GM12878 (cell line): ENCODE measurements around the gene TPO. TPM values are rescaled to one million over a fixed set of nuclear protein-coding genes. Genes with fewer than 3 reads are reported as not detected.

ENCODE experiments used
- ATAC-seq: fragments of 200-7000 bp; cut with Tn5 transposase; 3 replicates; pipeline ENCODE4 v1.9.1; 2020; ENCODE audit warnings: mild to moderate bottlenecking, moderate library complexity
- BruUV-seq: library from RNA; stranded (reverse); fragments of 400-500 nt; replicated peaks from 2 replicates; lab custom pipeline; 2021; lab: Mats Ljungman, UMichigan
- CTCF ChIA-PET: fragments of 300-600 bp; sonication (Branson Sonifier 250); formaldehyde crosslinking; extraction: SDS; loops from one replicate; lab custom pipeline; 2021; ENCODE audit warnings: inconsistent platforms; lab: Yijun Ruan, JAX
- POLR2A ChIA-PET: fragments of 350-600 bp; formaldehyde crosslinking; extraction: SDS; loops from one replicate; lab custom pipeline; 2021; ENCODE audit warnings: inconsistent platforms; lab: Charles Lee
- RAD21 ChIA-PET: fragments of 300-600 bp; sonication (Branson Sonifier 250); formaldehyde crosslinking; loops from one replicate; lab custom pipeline; 2023; ENCODE audit warnings: antibody characterized with exemption; ENCODE audit not compliant: unreplicated experiment; lab: Charles Lee
- SMC1A ChIA-PET: fragments of 300-600 bp; sonication (Branson Sonifier 250); formaldehyde crosslinking; loops from one replicate; lab custom pipeline; 2023; ENCODE audit not compliant: unreplicated experiment, uncharacterized antibody; lab: Charles Lee
- DNase-seq: peaks from one replicate; pipeline ENCODE4 v3.0.0-alpha.2; 2011; ENCODE audit warnings: low read depth, low spot score
- FAIRE-seq: peaks from 3 replicates; lab custom pipeline; 2011; peaks lifted over from hg19 to GRCh38; lab: Jason Lieb, UNC
- H2AFZ ChIP-seq: 2 replicates; pipeline ENCODE4 v1.6.0; 2011; ENCODE audit warnings: low read depth, low read length, control low read depth; ENCODE audit not compliant: control insufficient read depth
- H3K27ac ChIP-seq: 2 replicates; pipeline ENCODE4 v1.5.1; 2011; ENCODE audit warnings: control low read depth; ENCODE audit not compliant: control insufficient read depth, insufficient read depth
- H3K27me3 ChIP-seq, 2 experiments: replicated peaks in 1 of 2; 2 replicates each; pipeline versions ENCODE4 v1.6.0 to v1.6.1; 2011; ENCODE audit warnings: low read length in 1 of 2; ENCODE audit not compliant: control insufficient read depth in 2 of 2, insufficient read depth in 2 of 2
- H3K36me3 ChIP-seq, 2 experiments: 2 replicates each; pipeline ENCODE4 v1.5.1; 2011; ENCODE audit warnings: low read length in 1 of 2; ENCODE audit not compliant: control insufficient read depth in 2 of 2, insufficient read depth in 2 of 2
- H3K4me1 ChIP-seq: 2 replicates; pipeline ENCODE4 v1.6.1; 2011; ENCODE audit warnings: mild to moderate bottlenecking, low read length, moderate library complexity, mixed read lengths; ENCODE audit not compliant: control insufficient read depth, insufficient read depth
- H3K4me2 ChIP-seq: 2 replicates; pipeline ENCODE4 v1.6.0; 2011; ENCODE audit warnings: control low read depth; ENCODE audit not compliant: control insufficient read depth, insufficient read depth
- H3K4me3 ChIP-seq: fragments of 200-600 bp; sonication (generic); 2 replicates; pipeline ENCODE4 v1.5.1; 2016
- H3K79me2 ChIP-seq: 2 replicates; pipeline ENCODE4 v1.6.0; 2011; ENCODE audit warnings: low read length; ENCODE audit not compliant: control insufficient read depth, insufficient read depth
- H3K9ac ChIP-seq: 2 replicates; pipeline ENCODE4 v1.8.0; 2011; ENCODE audit warnings: low read length, control low read depth, mixed read lengths; ENCODE audit not compliant: control insufficient read depth, insufficient read depth
- H3K9me3 ChIP-seq: replicated peaks from 3 replicates; pipeline ENCODE4 v1.5.1; 2011; ENCODE audit warnings: mild to moderate bottlenecking, low read length; ENCODE audit not compliant: control insufficient read depth, insufficient read depth
- H4K20me1 ChIP-seq: 2 replicates; pipeline ENCODE4 v1.6.0; 2011; ENCODE audit not compliant: control insufficient read depth, insufficient read depth
- CHD1 ChIP-seq: IDR thresholded peaks from 2 replicates; pipeline ENCODE4 v1.6.1; 2012; ENCODE audit warnings: low read depth, low read length, improper control_type of control experiment
- CHD2 ChIP-seq: IDR thresholded peaks from 2 replicates; pipeline ENCODE4 v1.6.1; 2011; ENCODE audit warnings: low read depth, low read length, improper control_type of control experiment, borderline replicate concordance
- DPF2 ChIP-seq: fragments of 450-650 bp; IDR thresholded peaks from 2 replicates; pipeline ENCODE4 v1.6.1; 2017; ENCODE audit warnings: mild to moderate bottlenecking
- HDAC6 ChIP-seq: fragments of 200-600 bp; sonication (generic); IDR thresholded peaks from one replicate; pipeline ENCODE4 v1.8.0; 2017; ENCODE audit warnings: antibody characterized with exemption; ENCODE audit not compliant: unreplicated experiment
- KLF5 ChIP-seq: fragments of 450-650 bp; IDR thresholded peaks from 2 replicates; pipeline ENCODE4 v1.6.1; 2014; ENCODE audit warnings: mild to moderate bottlenecking; ENCODE audit not compliant: partially characterized antibody
- LARP7 ChIP-seq: fragments of 450-650 bp; IDR thresholded peaks from 2 replicates; pipeline ENCODE4 v1.6.1; 2017; ENCODE audit warnings: mild to moderate bottlenecking
- PML ChIP-seq: IDR thresholded peaks from 2 replicates; pipeline ENCODE4 v1.6.1; 2012; ENCODE audit warnings: low read length, inconsistent platforms
- RB1 ChIP-seq: fragments of 450-650 bp; formaldehyde crosslinking; IDR thresholded peaks from 2 replicates; pipeline ENCODE4 v1.6.1; 2017; ENCODE audit warnings: mild to moderate bottlenecking, borderline replicate concordance
- SMAD5 ChIP-seq: IDR thresholded peaks from 2 replicates; pipeline ENCODE4 v1.6.1; 2016; ENCODE audit warnings: antibody characterized with exemption, low read depth
- STAT1 ChIP-seq: fragments of 450-650 bp; conservative IDR thresholded peaks from 2 replicates; pipeline ENCODE4 v1.6.1; 2014; ENCODE audit warnings: antibody characterized with exemption, mild to moderate bottlenecking
- SUZ12 ChIP-seq: fragments of 200-600 bp; sonication (generic); IDR thresholded peaks from one replicate; pipeline ENCODE4 v1.6.1; 2018; ENCODE audit warnings: antibody characterized with exemption, mild to moderate bottlenecking; ENCODE audit not compliant: unreplicated experiment
- TAF1 ChIP-seq: IDR thresholded peaks from 2 replicates; pipeline ENCODE4 v1.6.1; 2011; ENCODE audit warnings: mild to moderate bottlenecking, low read depth, low read length, borderline replicate concordance
- TARDBP ChIP-seq: IDR thresholded peaks from 2 replicates; pipeline ENCODE4 v1.6.1; 2016; ENCODE audit warnings: borderline replicate concordance
- TCF3 ChIP-seq: IDR thresholded peaks from 2 replicates; pipeline ENCODE4 v1.6.1; 2012; ENCODE audit warnings: low read depth, mild to moderate bottlenecking, low read length, borderline replicate concordance; ENCODE audit not compliant: insufficient read depth
- YY1 ChIP-seq: IDR thresholded peaks from 2 replicates; pipeline ENCODE4 v1.6.1; 2011; ENCODE audit warnings: low read depth, mild to moderate bottlenecking, low read length
- WGBS: methylation state at CpG from one replicate; pipeline ENCODE4 v1.1.6; 2016; ENCODE audit warnings: low lambda C conversion rate; ENCODE audit not compliant: insufficient replicate concordance, insufficient coverage; ENCODE audit errors: missing lambda C conversion rate; 5-methylcytosine and 5-hydroxymethylcytosine counted together
- in situ Hi-C: fragments of 300-500 bp; cut with MboI; formaldehyde crosslinking; loops from 9 replicates; pipeline ENCODE4 v1.14.3; 2018; ENCODE audit warnings: mixed read lengths
- intact Hi-C: fragments of 100-400 bp; cut with micrococcal nuclease; formaldehyde crosslinking; loops from one replicate; pipeline ENCODE4 v1.14.2; 2022; ENCODE audit not compliant: unreplicated experiment
- polyA plus RNA-seq, 11 experiments: library from polyadenylated mRNA; depleted of rRNA in 4 of 11; unstranded in 6 of 11; stranded (reverse) in 5 of 11; fragments of >200 nt; fragmentation: Nextera tagmentation in 4 of 11; fragmentation: Illumina TruSeq in 1 of 11; extraction: Ambion mirVana in 4 of 11; extraction: Trizol in 1 of 11; gene quantifications; 1 replicate in 1 of 11; 2 replicates in 10 of 11; pipeline versions ENCODE4 v1.2.1 to v1.2.3, GENCODE V29; 2011 to 2016; ENCODE audit warnings: inconsistent platforms in 2 of 11, missing spikeins in 2 of 11, low read depth in 1 of 11
- total RNA-seq, 4 experiments: library from RNA; depleted of rRNA in 3 of 4; stranded (reverse); fragments of >200 nt in 3 of 4; fragmentation: Illumina TruSeq in 1 of 4; extraction: Trizol in 1 of 4; gene quantifications; 2 replicates each; pipeline versions ENCODE4 v1.2.1 to v1.2.3, GENCODE V29; 2013 to 2021
- TF ChIP-seq, protein P1 (sequence below): fragments of 450-650 bp; formaldehyde crosslinking; IDR thresholded peaks from 2 replicates; pipeline ENCODE4 v1.4.0; 2020; ENCODE audit warnings: mild to moderate bottlenecking, moderate library complexity

TPO gene
- total and polyA plus RNA-seq, 10 of the 15 experiments (the other 5 are each of a cell fraction or from before 2014, with no cell fraction given), result 0.07 to 0.11 TPM; not detected in 8

DNA sequence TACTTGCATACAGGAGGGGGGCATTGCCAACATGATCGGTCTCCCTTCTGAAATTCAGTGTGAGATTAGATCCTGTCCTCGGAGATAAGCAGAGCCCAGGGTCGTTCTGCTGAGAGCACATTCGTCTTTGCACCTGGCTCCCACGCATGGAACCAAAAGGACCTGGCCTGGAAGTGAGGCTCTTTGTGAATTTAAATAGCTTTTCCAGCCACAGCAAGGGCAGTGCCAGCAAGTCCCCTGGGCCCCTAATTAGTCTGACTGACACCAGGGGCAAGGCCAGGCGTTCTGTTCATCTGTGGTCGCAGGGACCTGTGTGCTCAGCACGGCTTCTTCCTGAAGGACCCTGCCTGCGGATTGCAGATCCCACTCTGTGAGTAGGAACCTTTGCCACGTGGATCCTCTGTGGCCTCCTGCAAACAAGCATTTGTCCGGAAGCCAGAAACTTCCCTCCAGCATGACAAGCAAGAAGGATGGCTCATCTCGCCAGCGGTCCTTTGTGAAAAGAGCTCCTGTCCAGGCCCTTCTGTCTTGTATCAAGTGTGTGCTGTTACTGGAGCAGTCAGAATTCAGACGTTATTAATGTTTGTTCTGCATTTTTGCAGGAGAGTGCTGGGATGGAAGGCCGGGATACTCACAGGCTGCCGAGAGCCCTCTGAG lies 128.7 kb downstream of the TPO start:
- H4K20me1 ChIP-seq, result no peaks in the 10 kb centered on the region
- no peak overlapping the region for H3K9ac ChIP-seq
- WGBS, result 19% methylated on average over 16 of the region's 16 CpGs
- CTCF ChIA-PET, result no interaction called here
- no peaks in the 10 kb centered on the region; a peak in 2 of 4 replicates for H3K27me3 ChIP-seq
- RAD21 ChIA-PET, result no interaction called here
- ATAC-seq (no peak), FAIRE-seq (no peak), DNase-seq (no peak)
- H3K27ac ChIP-seq, result no peak overlapping the region
- H3K9me3 ChIP-seq, result no peaks in the 10 kb centered on the region
- POLR2A ChIA-PET, result no interaction called here
- no peak overlapping the region for H2AFZ ChIP-seq
- H3K4me2 ChIP-seq, result no peak overlapping the region
- H3K79me2 ChIP-seq, result no peaks in the 10 kb centered on the region
- no peak overlapping the region for H3K4me3 ChIP-seq
- no TSS peak for BruUV-seq
- SMC1A ChIA-PET, result no interaction called here
- no peaks in the 10 kb centered on the region for H3K36me3 ChIP-seq
- TF ChIP-seq PML, result no peak
- no peak for TF ChIP-seq TAF1
- TF ChIP-seq SUZ12, result no peak
- TF ChIP-seq, protein P1, sequence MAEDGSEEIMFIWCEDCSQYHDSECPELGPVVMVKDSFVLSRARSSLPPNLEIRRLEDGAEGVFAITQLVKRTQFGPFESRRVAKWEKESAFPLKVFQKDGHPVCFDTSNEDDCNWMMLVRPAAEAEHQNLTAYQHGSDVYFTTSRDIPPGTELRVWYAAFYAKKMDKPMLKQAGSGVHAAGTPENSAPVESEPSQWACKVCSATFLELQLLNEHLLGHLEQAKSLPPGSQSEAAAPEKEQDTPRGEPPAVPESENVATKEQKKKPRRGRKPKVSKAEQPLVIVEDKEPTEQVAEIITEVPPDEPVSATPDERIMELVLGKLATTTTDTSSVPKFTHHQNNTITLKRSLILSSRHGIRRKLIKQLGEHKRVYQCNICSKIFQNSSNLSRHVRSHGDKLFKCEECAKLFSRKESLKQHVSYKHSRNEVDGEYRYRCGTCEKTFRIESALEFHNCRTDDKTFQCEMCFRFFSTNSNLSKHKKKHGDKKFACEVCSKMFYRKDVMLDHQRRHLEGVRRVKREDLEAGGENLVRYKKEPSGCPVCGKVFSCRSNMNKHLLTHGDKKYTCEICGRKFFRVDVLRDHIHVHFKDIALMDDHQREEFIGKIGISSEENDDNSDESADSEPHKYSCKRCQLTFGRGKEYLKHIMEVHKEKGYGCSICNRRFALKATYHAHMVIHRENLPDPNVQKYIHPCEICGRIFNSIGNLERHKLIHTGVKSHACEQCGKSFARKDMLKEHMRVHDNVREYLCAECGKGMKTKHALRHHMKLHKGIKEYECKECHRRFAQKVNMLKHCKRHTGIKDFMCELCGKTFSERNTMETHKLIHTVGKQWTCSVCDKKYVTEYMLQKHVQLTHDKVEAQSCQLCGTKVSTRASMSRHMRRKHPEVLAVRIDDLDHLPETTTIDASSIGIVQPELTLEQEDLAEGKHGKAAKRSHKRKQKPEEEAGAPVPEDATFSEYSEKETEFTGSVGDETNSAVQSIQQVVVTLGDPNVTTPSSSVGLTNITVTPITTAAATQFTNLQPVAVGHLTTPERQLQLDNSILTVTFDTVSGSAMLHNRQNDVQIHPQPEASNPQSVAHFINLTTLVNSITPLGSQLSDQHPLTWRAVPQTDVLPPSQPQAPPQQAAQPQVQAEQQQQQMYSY, result no peak
- no peak for TF ChIP-seq STAT1
- TF ChIP-seq HDAC6, result no peak
- TF ChIP-seq LARP7, result no peak
- no peak for TF ChIP-seq TCF3
- no peak for TF ChIP-seq CHD2
- no peak for TF ChIP-seq KLF5
- TF ChIP-seq CHD1, result no peak
- no peak for TF ChIP-seq RB1
- no peak for TF ChIP-seq YY1
- no peak for TF ChIP-seq SMAD5
- no peak for TF ChIP-seq TARDBP
- TF ChIP-seq DPF2, result no peak
- in situ Hi-C loops, result loop anchor here (10.0 kb wide), 1 partner anchor 687 kb away; no protein-coding TSS in a partner anchor
- intact Hi-C loops, result loop anchor here (10.0 kb wide), 1 partner anchor 907 kb away; no protein-coding TSS in a partner anchor
- H3K4me1 ChIP-seq, result no peaks in the 10 kb centered on the region
